Gastrocnemius medialis (tissue), 4 donors: ENCODE results near the gene TYK2. TPM values are rescaled to one million over a fixed set of nuclear protein-coding genes. Genes with fewer than 3 reads are reported as not detected.
A peak's percentile ranks its signal among the peaks of the same experiment; 100 is the strongest.

ENCODE experiments used
- ATAC-seq, 2 donors: fragments of 150-250 bp; one replicate each; pipeline ENCODE4 v1.9.1; 2016
- DNase-seq, 2 donors: peaks; one replicate each; pipeline ENCODE4 v3.0.0-alpha.2; 2019
- H3K27ac ChIP-seq, 4 donors: fragments of 200-600 bp; sonication (generic); 1 replicate in 1 of 4; 2 replicates in 3 of 4; pipeline ENCODE4 v1.5.1; 2016 to 2018; ENCODE audit warnings: mild to moderate bottlenecking in 2 of 4, moderate library complexity in 1 of 4
- H3K27me3 ChIP-seq, 3 donors: fragments of 200-600 bp; sonication (generic) in 2 of 3; 1 replicate in 1 of 3; 2 replicates in 2 of 3; pipeline versions ENCODE4 v1.5.1 to v1.6.0; 2016 to 2019; ENCODE audit warnings: mild to moderate bottlenecking in 1 of 3, moderate library complexity in 1 of 3
- H3K36me3 ChIP-seq, 2 donors: fragments of 200-600 bp; sonication (generic) in 1 of 2; one replicate each; pipeline ENCODE4 v1.5.1; 2017 to 2018
- H3K4me1 ChIP-seq, 2 donors: fragments of 200-600 bp; sonication (generic) in 1 of 2; one replicate each; pipeline ENCODE4 v1.5.1; 2016 to 2017; ENCODE audit warnings: mild to moderate bottlenecking in 2 of 2
- H3K4me3 ChIP-seq, 4 donors: fragments of 200-600 bp; sonication (generic) in 3 of 4; 1 replicate in 1 of 4; 2 replicates in 3 of 4; pipeline ENCODE4 v1.5.1; 2016 to 2019; ENCODE audit warnings: mild to moderate bottlenecking in 2 of 4
- H3K9me3 ChIP-seq, 3 donors: fragments of 200-600 bp; sonication (generic) in 2 of 3; 1 replicate in 1 of 3; 2 replicates in 2 of 3; pipeline ENCODE4 v1.5.1; 2016 to 2019
- CTCF ChIP-seq, 5 experiments: fragments of 450-650 bp in 3 of 5; fragments of 200-600 bp in 2 of 5; sonication (generic) in 2 of 5; IDR thresholded peaks in 4 of 5; conservative IDR thresholded peaks in 1 of 5; 1 replicate in 4 of 5; 2 replicates in 1 of 5; pipeline ENCODE4 v1.5.1; 2016 to 2019; ENCODE audit warnings: antibody characterized with exemption in 5 of 5, mild to moderate bottlenecking in 3 of 5, moderate library complexity in 3 of 5
- POLR2A ChIP-seq, 2 donors: fragments of 450-650 bp; IDR thresholded peaks; one replicate each; pipeline ENCODE4 v1.6.1; 2017; ENCODE audit warnings: antibody characterized with exemption in 2 of 2, mild to moderate bottlenecking in 2 of 2, moderate library complexity in 2 of 2
- in situ Hi-C, 4 donors: fragments of 200-750 bp; cut with MboI; loops; one replicate each; pipeline versions ENCODE4 v1.15.0 to v1.8.0; 2017; ENCODE audit warnings: low sequenced_read_pairs in 4 of 4
- intact Hi-C: fragments of 100-400 bp; cut with DNase I; formaldehyde crosslinking; loops from one replicate; pipeline ENCODE4 v1.15.1; 2023; ENCODE audit warnings: low total_unique reads
- total RNA-seq, 4 donors: library from RNA; depleted of rRNA; stranded (reverse); fragments of >200 nt; gene quantifications; one replicate each; pipeline versions ENCODE4 v1.1.0 to v1.2.3, GENCODE V29; 2016

TYK2 gene
- total RNA-seq, 4 donors from 2014 or later: 32.6 to 58.5 (median 50.9) TPM

- intact Hi-C loops: loop anchor here (10.0 kb wide), 1 partner anchor 246 kb away; the partner anchor contains the start of gene ILF3
- no peak for ATAC-seq
- H3K4me1 ChIP-seq: peaks cover 8 to 17% of the 10 kb centered on the region in 2 donors
- H3K27ac ChIP-seq: no peak overlapping the region
- no peaks in the 10 kb centered on the region for H3K9me3 ChIP-seq
- H3K4me3 ChIP-seq: no peak overlapping the region
- DNase-seq: no peak
- TF ChIP-seq CTCF (IDR thresholded peaks at IDR 0.05 in 4 of 5, conservative IDR thresholded peaks at IDR 0.05 in 1 of 5) (no peak), POLR2A (IDR thresholded peaks at IDR 0.05) (no peak)
- in situ Hi-C loops: loop anchor here in 1 of 4 donors (25.0 kb wide), 1 partner anchor 154 kb away; the partner anchor contains the start of genes CDKN2D and KRI1
- no peaks in the 10 kb centered on the region for H3K36me3 ChIP-seq
- H3K27me3 ChIP-seq: peaks cover 13 to 23% (median 22%) of the 10 kb centered on the region in 3 donors
Observed at GRCh38 chr19:10408511-10409283, 28.3 kb upstream of the TYK2 start.

- no peaks in the 10 kb centered on the region for H3K9me3 ChIP-seq
- H3K4me1 ChIP-seq: peaks cover 7 to 22% of the 10 kb centered on the region in 2 donors
- H3K4me3 ChIP-seq: no peak overlapping the region
- H3K36me3 ChIP-seq: no peaks in the 10 kb centered on the region
- in situ Hi-C loops (loop anchor here in 1 of 4 donors (25.0 kb wide), 1 partner anchor 155 kb away; the partner anchor contains the start of genes CDKN2D and KRI1), intact Hi-C loops (loop anchor here (10.0 kb wide), 1 partner anchor 248 kb away; the partner anchor contains the start of gene ILF3)
- H3K27ac ChIP-seq: no peak overlapping the region
- TF ChIP-seq POLR2A (IDR thresholded peaks at IDR 0.05): no peak
- no peak for TF ChIP-seq CTCF (IDR thresholded peaks at IDR 0.05 in 4 of 5, conservative IDR thresholded peaks at IDR 0.05 in 1 of 5)
- ATAC-seq: no peak
- no peak for DNase-seq
- H3K27me3 ChIP-seq: peaks cover 13 to 23% (median 22%) of the 10 kb centered on the region in 3 donors
Observed at GRCh38 chr19:10407096-10407495, 26.7 kb upstream of the TYK2 start.

- H3K9me3 ChIP-seq: no peaks in the 10 kb centered on the region
- in situ Hi-C loops: loop anchor here in 1 of 4 donors (25.0 kb wide), 1 partner anchor 156 kb away; the partner anchor contains the start of genes CDKN2D and KRI1
- H3K4me3 ChIP-seq: no peak overlapping the region
- H3K4me1 ChIP-seq: peaks cover 17 to 29% of the 10 kb centered on the region in 2 donors
- no peak overlapping the region for H3K27ac ChIP-seq
- ATAC-seq: no peak
- intact Hi-C loops: loop anchor here (10.0 kb wide), 1 partner anchor 249 kb away; the partner anchor contains the start of gene ILF3
- no peak for DNase-seq
- H3K27me3 ChIP-seq: peaks cover 13 to 23% (median 22%) of the 10 kb centered on the region in 3 donors
- TF ChIP-seq POLR2A (IDR thresholded peaks at IDR 0.05) (no peak), CTCF (IDR thresholded peaks at IDR 0.05 in 4 of 5, conservative IDR thresholded peaks at IDR 0.05 in 1 of 5) (no peak)
- no peaks in the 10 kb centered on the region for H3K36me3 ChIP-seq
Observed at GRCh38 chr19:10406191-10406590, 25.8 kb upstream of the TYK2 start.

DNA sequence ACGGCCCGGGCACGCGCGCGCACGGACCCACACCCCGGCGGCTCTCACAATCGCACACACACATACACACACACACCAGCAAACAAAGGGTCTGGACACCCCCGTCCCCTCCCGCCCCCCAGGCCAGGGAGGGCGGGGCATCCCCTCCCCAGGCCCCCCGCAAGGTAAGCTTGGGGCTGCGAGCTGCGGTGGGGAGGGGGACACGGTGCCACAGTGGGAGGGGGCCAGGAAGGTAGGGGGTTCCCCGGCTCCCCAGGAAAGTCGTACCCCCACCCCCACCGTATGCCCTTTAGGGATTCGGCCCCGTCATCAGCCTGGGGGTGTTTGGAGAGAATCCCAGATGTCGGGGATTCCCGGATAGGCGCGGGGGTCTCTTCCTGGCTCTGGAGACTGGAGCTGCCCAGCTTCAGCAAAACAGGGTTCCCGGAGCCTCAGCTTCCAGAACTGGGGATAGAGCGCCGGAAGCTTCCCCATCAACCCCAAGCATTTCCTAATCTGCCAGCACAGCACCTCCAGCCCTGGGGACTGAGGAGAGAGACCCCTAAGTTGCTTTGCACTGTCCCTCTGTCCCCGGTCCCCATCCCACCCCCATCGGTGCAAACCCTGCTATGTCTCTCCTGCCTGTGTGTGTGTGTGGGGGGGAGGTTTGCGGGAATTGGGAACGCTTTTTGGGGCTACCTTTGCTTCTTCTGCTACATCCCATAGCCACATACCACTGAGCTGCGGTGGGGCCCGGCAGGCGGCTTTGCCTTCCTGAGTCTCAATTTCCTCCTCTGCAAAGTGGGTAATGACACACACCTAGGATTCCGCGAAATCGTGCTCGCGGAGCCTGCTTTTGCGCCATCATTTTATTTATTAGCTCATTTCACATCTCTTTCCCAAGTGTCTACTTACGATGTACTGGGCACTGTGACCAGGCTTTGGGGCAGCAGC, 24.8 kb upstream of the TYK2 start:
- H3K4me3 ChIP-seq: peak overlapping the region in 3 of 4 donors; percentile 73 to 100 (median 90)
- no peaks in the 10 kb centered on the region for H3K36me3 ChIP-seq
- H3K9me3 ChIP-seq: no peaks in the 10 kb centered on the region
- intact Hi-C loops: loop anchor here (1.0 to 10.0 kb wide), 4 partner anchors 97 to 288 kb away; partner anchors contain the start of genes EIF3G, ILF3 and KEAP1
- H3K27ac ChIP-seq: no peak overlapping the region
- peaks cover 27 to 40% of the 10 kb centered on the region in 2 donors for H3K4me1 ChIP-seq
- in situ Hi-C loops: loop anchor here in 1 of 4 donors (25.0 kb wide), 1 partner anchor 157 kb away; the partner anchor contains the start of genes CDKN2D and KRI1
- DNase-seq (no peak), ATAC-seq (no peak)
- H3K27me3 ChIP-seq: peaks cover 13 to 23% (median 22%) of the 10 kb centered on the region in 3 donors
- TF ChIP-seq CTCF (IDR thresholded peaks at IDR 0.05 in 4 of 5, conservative IDR thresholded peaks at IDR 0.05 in 1 of 5): no peak
- no peak for TF ChIP-seq POLR2A (IDR thresholded peaks at IDR 0.05)
